ENCODE measurements around the gene RSL1D1.

The RSL1D1 gene

GRCh38 chr16:11793840-11794239, 57.5 kb downstream of the RSL1D1 start:
- Histone ChIP-seq H2AFZ (ENCODE audit: low read length) (no peak overlapping the region), H2BK120ac (ENCODE audit: low read depth, low read length) (no peak overlapping the region), H3K27me3 (ENCODE audit: control insufficient read depth in 3 of 3, insufficient read depth in 3 of 3, low read depth in 1 of 3, low read length in 3 of 3) (no peaks in the 10 kb centered on the region), H2BK5ac (ENCODE audit: low read length) (no peak overlapping the region), H3K4me3 (ENCODE audit: low read length in 2 of 2) (no peak overlapping the region), H3K9me3 (replicated peaks in 1 of 2; ENCODE audit: control insufficient read depth in 2 of 2, insufficient read depth in 1 of 2, low read depth in 1 of 2, low read length in 2 of 2) (no peaks in the 10 kb centered on the region), H3K27ac (replicated peaks; ENCODE audit: low read length) (no peak overlapping the region), H3K23ac (ENCODE audit: low read depth, low read length, poor library complexity) (no peak overlapping the region), H3K9ac (ENCODE audit: low read depth, low read length, poor library complexity) (no peak overlapping the region), H3K79me1 (ENCODE audit: low read depth, low read length) (peaks cover 6% of the 10 kb centered on the region), H3K18ac (ENCODE audit: low read length) (no peak overlapping the region), H3K14ac (ENCODE audit: low read length) (no peak overlapping the region), H3K4me1 (ENCODE audit: control insufficient read depth in 2 of 2, insufficient read depth in 1 of 2, low read depth in 1 of 2, low read length in 2 of 2) (peaks cover 17% of the 10 kb centered on the region in 2 donors), H3K36me3 (replicated peaks in 1 of 2; ENCODE audit: control insufficient read depth in 2 of 2, insufficient read depth in 2 of 2, low read length in 2 of 2) (peaks cover 0 to 57% of the 10 kb centered on the region in 2 donors), H4K91ac (ENCODE audit: low read depth, low read length, poor library complexity) (no peak overlapping the region), H4K8ac (ENCODE audit: low read depth, low read length) (no peak overlapping the region), H2BK12ac (ENCODE audit: low read length) (no peak overlapping the region), H3K4me2 (ENCODE audit: insufficient read depth, low read length, poor library complexity, severe bottlenecking) (no peak overlapping the region), H3K4ac (ENCODE audit: low read length) (no peak overlapping the region), H2BK15ac (ENCODE audit: low read length) (no peak overlapping the region), H2AK5ac (ENCODE audit: low read depth, low read length) (no peak overlapping the region)
- no peak for DNase-seq (ENCODE audit: low spot score)
- no CpG with 5 or more reads among the region's 7 CpGs for WGBS, 2 donors (ENCODE audit: extremely low coverage in 2 of 2, insufficient read length in 2 of 2, insufficient replicate concordance in 1 of 2)

GRCh38 chr16:11792410-11793241, 58.7 kb downstream of the RSL1D1 start:
- DNase-seq (ENCODE audit: low spot score), result no peak

GRCh38 chr16:11791144-11791828, 60.1 kb downstream of the RSL1D1 start:
- Histone ChIP-seq H2BK12ac (ENCODE audit: low read length) (no peak overlapping the region), H2AK5ac (ENCODE audit: low read depth, low read length) (no peak overlapping the region), H3K27me3 (ENCODE audit: control insufficient read depth in 3 of 3, insufficient read depth in 3 of 3, low read depth in 1 of 3, low read length in 3 of 3) (no peaks in the 10 kb centered on the region), H3K79me1 (ENCODE audit: low read depth, low read length) (peaks cover 11% of the 10 kb centered on the region), H3K18ac (ENCODE audit: low read length) (peak overlapping the region; percentile 49), H3K9ac (ENCODE audit: low read depth, low read length, poor library complexity) (no peak overlapping the region), H2AFZ (ENCODE audit: low read length) (no peak overlapping the region), H3K9me3 (replicated peaks in 1 of 2; ENCODE audit: control insufficient read depth in 2 of 2, insufficient read depth in 1 of 2, low read depth in 1 of 2, low read length in 2 of 2) (no peaks in the 10 kb centered on the region), H2BK120ac (ENCODE audit: low read depth, low read length) (no peak overlapping the region), H3K14ac (ENCODE audit: low read length) (no peak overlapping the region), H3K36me3 (replicated peaks in 1 of 2; ENCODE audit: control insufficient read depth in 2 of 2, insufficient read depth in 2 of 2, low read length in 2 of 2) (peaks cover 0 to 58% of the 10 kb centered on the region in 2 donors), H3K4me2 (ENCODE audit: insufficient read depth, low read length, poor library complexity, severe bottlenecking) (no peak overlapping the region), H2BK5ac (ENCODE audit: low read length) (no peak overlapping the region), H3K4me1 (ENCODE audit: control insufficient read depth in 2 of 2, insufficient read depth in 1 of 2, low read depth in 1 of 2, low read length in 2 of 2) (peaks cover 11 to 12% of the 10 kb centered on the region in 2 donors), H3K4me3 (ENCODE audit: low read length in 2 of 2) (no peak overlapping the region), H3K27ac (replicated peaks; ENCODE audit: low read length) (peak overlapping the region; percentile 31), H3K23ac (ENCODE audit: low read depth, low read length, poor library complexity) (no peak overlapping the region), H3K4ac (ENCODE audit: low read length) (no peak overlapping the region), H4K91ac (ENCODE audit: low read depth, low read length, poor library complexity) (no peak overlapping the region), H4K8ac (ENCODE audit: low read depth, low read length) (no peak overlapping the region), H2BK15ac (ENCODE audit: low read length) (no peak overlapping the region)
- WGBS, 2 donors (ENCODE audit: extremely low coverage in 2 of 2, insufficient read length in 2 of 2, insufficient replicate concordance in 1 of 2), result no CpG with 5 or more reads among the region's 8 CpGs
- no peak for DNase-seq (ENCODE audit: low spot score)

More at GRCh38 chr16:11792410-11793241, 58.7 kb downstream of the RSL1D1 start:
- H3K4me2 ChIP-seq (ENCODE audit: insufficient read depth, low read length, poor library complexity, severe bottlenecking), result no peak overlapping the region
- peaks cover 0 to 58% of the 10 kb centered on the region in 2 donors for H3K36me3 ChIP-seq (replicated peaks in 1 of 2; ENCODE audit: control insufficient read depth in 2 of 2, insufficient read depth in 2 of 2, low read length in 2 of 2)
- no peak overlapping the region for H2AFZ ChIP-seq (ENCODE audit: low read length)
- no peak overlapping the region for H3K14ac ChIP-seq (ENCODE audit: low read length)
- H3K27ac ChIP-seq (replicated peaks; ENCODE audit: low read length), result no peak overlapping the region
- no peak overlapping the region for H3K23ac ChIP-seq (ENCODE audit: low read depth, low read length, poor library complexity)
- H4K8ac ChIP-seq (ENCODE audit: low read depth, low read length), result no peak overlapping the region
- no peak overlapping the region for H2AK5ac ChIP-seq (ENCODE audit: low read depth, low read length)
- peaks cover 9% of the 10 kb centered on the region for H3K79me1 ChIP-seq (ENCODE audit: low read depth, low read length)
- no peak overlapping the region for H2BK12ac ChIP-seq (ENCODE audit: low read length)
- no peak overlapping the region for H4K91ac ChIP-seq (ENCODE audit: low read depth, low read length, poor library complexity)
- no peak overlapping the region for H2BK15ac ChIP-seq (ENCODE audit: low read length)
- no peaks in the 10 kb centered on the region for H3K9me3 ChIP-seq (replicated peaks in 1 of 2; ENCODE audit: control insufficient read depth in 2 of 2, insufficient read depth in 1 of 2, low read depth in 1 of 2, low read length in 2 of 2)
- no peaks in the 10 kb centered on the region for H3K27me3 ChIP-seq (ENCODE audit: control insufficient read depth in 3 of 3, insufficient read depth in 3 of 3, low read depth in 1 of 3, low read length in 3 of 3)
- WGBS, 2 donors (ENCODE audit: extremely low coverage in 2 of 2, insufficient read length in 2 of 2, insufficient replicate concordance in 1 of 2), result no CpG with 5 or more reads among the region's 7 CpGs
- no peak overlapping the region for H3K4ac ChIP-seq (ENCODE audit: low read length)
- H2BK120ac ChIP-seq (ENCODE audit: low read depth, low read length), result no peak overlapping the region
- peaks cover 11 to 12% of the 10 kb centered on the region in 2 donors for H3K4me1 ChIP-seq (ENCODE audit: control insufficient read depth in 2 of 2, insufficient read depth in 1 of 2, low read depth in 1 of 2, low read length in 2 of 2)
- no peak overlapping the region for H3K9ac ChIP-seq (ENCODE audit: low read depth, low read length, poor library complexity)
- no peak overlapping the region for H3K4me3 ChIP-seq (ENCODE audit: low read length in 2 of 2)
- no peak overlapping the region for H3K18ac ChIP-seq (ENCODE audit: low read length)
- H2BK5ac ChIP-seq (ENCODE audit: low read length), result no peak overlapping the region

DNA sequence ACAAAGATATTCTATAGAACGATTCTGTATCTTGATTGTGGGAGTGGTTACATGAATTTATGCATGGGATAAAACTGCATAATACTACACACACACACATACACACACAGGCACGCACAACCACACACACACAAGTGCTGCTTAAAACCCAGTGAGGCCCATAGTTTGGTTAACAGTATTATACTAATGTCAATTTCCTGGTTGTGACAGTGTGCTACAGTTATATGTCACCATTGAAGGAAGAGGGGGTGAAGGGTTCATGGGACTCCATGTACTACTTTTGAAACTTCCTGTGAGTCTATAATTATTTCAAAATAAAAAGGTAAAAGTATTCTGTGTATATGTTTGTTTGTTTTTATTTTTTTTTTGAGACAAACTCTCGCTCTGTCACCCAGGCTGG, 62.4 kb downstream of the RSL1D1 start:
- no peak overlapping the region for H3K23ac ChIP-seq (ENCODE audit: low read depth, low read length, poor library complexity)
- no peak overlapping the region for H2BK12ac ChIP-seq (ENCODE audit: low read length)
- H3K4me1 ChIP-seq (ENCODE audit: control insufficient read depth in 2 of 2, insufficient read depth in 1 of 2, low read depth in 1 of 2, low read length in 2 of 2), result peaks cover 0 to 12% of the 10 kb centered on the region in 2 donors
- no peak overlapping the region for H2BK15ac ChIP-seq (ENCODE audit: low read length)
- peaks cover 0 to 36% of the 10 kb centered on the region in 2 donors for H3K36me3 ChIP-seq (replicated peaks in 1 of 2; ENCODE audit: control insufficient read depth in 2 of 2, insufficient read depth in 2 of 2, low read length in 2 of 2)
- no peaks in the 10 kb centered on the region for H3K9me3 ChIP-seq (replicated peaks in 1 of 2; ENCODE audit: control insufficient read depth in 2 of 2, insufficient read depth in 1 of 2, low read depth in 1 of 2, low read length in 2 of 2)
- H3K4me3 ChIP-seq (ENCODE audit: low read length in 2 of 2), result no peak overlapping the region
- no peak overlapping the region for H3K14ac ChIP-seq (ENCODE audit: low read length)
- H3K4ac ChIP-seq (ENCODE audit: low read length), result no peak overlapping the region
- DNase-seq (ENCODE audit: low spot score), result no peak
- peaks cover 11% of the 10 kb centered on the region for H3K79me1 ChIP-seq (ENCODE audit: low read depth, low read length)
- H3K27ac ChIP-seq (replicated peaks; ENCODE audit: low read length), result no peak overlapping the region
- WGBS, 2 donors (ENCODE audit: extremely low coverage in 2 of 2, insufficient read length in 2 of 2, insufficient replicate concordance in 1 of 2), result no CpG with 5 or more reads among the region's 3 CpGs
- no peak overlapping the region for H4K91ac ChIP-seq (ENCODE audit: low read depth, low read length, poor library complexity)
- H3K9ac ChIP-seq (ENCODE audit: low read depth, low read length, poor library complexity), result no peak overlapping the region
- no peak overlapping the region for H2AFZ ChIP-seq (ENCODE audit: low read length)
- no peak overlapping the region for H2BK5ac ChIP-seq (ENCODE audit: low read length)
- H3K18ac ChIP-seq (ENCODE audit: low read length), result no peak overlapping the region
- H2AK5ac ChIP-seq (ENCODE audit: low read depth, low read length), result no peak overlapping the region
- H3K4me2 ChIP-seq (ENCODE audit: insufficient read depth, low read length, poor library complexity, severe bottlenecking), result no peak overlapping the region
- H3K27me3 ChIP-seq (ENCODE audit: control insufficient read depth in 3 of 3, insufficient read depth in 3 of 3, low read depth in 1 of 3, low read length in 3 of 3), result no peaks in the 10 kb centered on the region
- no peak overlapping the region for H2BK120ac ChIP-seq (ENCODE audit: low read depth, low read length)
- no peak overlapping the region for H4K8ac ChIP-seq (ENCODE audit: low read depth, low read length)

All from neuronal stem cell (in vitro differentiated cells).